ENCODE results near the gene LOXHD1.

The LOXHD1 gene

GRCh38 chr18:46629361-46629760, 27.7 kb downstream of the LOXHD1 start:
- no peak for DNase-seq (ENCODE audit: low spot score)

GRCh38 chr18:46628206-46628605, 28.8 kb downstream of the LOXHD1 start:
- DNase-seq (ENCODE audit: low spot score): no peak

- DNase-seq (ENCODE audit: low spot score): no peak
These were observed 29.9 kb downstream of the LOXHD1 start for GRCh38 chr18:46627136-46627535.

GRCh38 chr18:46625069-46625468, 32.0 kb downstream of the LOXHD1 start:
- DNase-seq (ENCODE audit: low spot score): no peak

GRCh38 chr18:46624127-46624526, 32.9 kb downstream of the LOXHD1 start:
- no peak for DNase-seq (ENCODE audit: low spot score)

- DNase-seq (ENCODE audit: low spot score): peak; percentile 32
These were observed 33.5 kb downstream of the LOXHD1 start for GRCh38 chr18:46623541-46623940.

GRCh38 chr18:46622999-46623398, 34.0 kb downstream of the LOXHD1 start:
- DNase-seq (ENCODE audit: low spot score): peak; percentile 13

- DNase-seq (ENCODE audit: low spot score): peak; percentile 6
These were observed 34.6 kb downstream of the LOXHD1 start for GRCh38 chr18:46622451-46622850.

GRCh38 chr18:46621871-46622270, 35.1 kb downstream of the LOXHD1 start:
- DNase-seq (ENCODE audit: low spot score): peak; percentile 1

- DNase-seq (ENCODE audit: low spot score): peak; percentile 3
These were observed 35.8 kb downstream of the LOXHD1 start for GRCh38 chr18:46621111-46621766.

GRCh38 chr18:46619559-46619958, 37.5 kb downstream of the LOXHD1 start:
- DNase-seq (ENCODE audit: low spot score): no peak

- DNase-seq (ENCODE audit: low spot score): no peak
These were observed 41.3 kb downstream of the LOXHD1 start for GRCh38 chr18:46615720-46616119.

- DNase-seq (ENCODE audit: low spot score): no peak
These were observed 48.0 kb downstream of the LOXHD1 start for GRCh38 chr18:46609048-46609447.

GRCh38 chr18:46607926-46608325, 49.1 kb downstream of the LOXHD1 start:
- DNase-seq (ENCODE audit: low spot score): no peak

GRCh38 chr18:46601141-46601805, 55.7 kb downstream of the LOXHD1 start:
- DNase-seq (ENCODE audit: low spot score): no peak

GRCh38 chr18:46596119-46596518, 60.9 kb downstream of the LOXHD1 start:
- DNase-seq (ENCODE audit: low spot score): no peak

- DNase-seq (ENCODE audit: low spot score): no peak
These were observed 65.1 kb downstream of the LOXHD1 start for GRCh38 chr18:46591783-46592391.

GRCh38 chr18:46590103-46590502, 66.9 kb downstream of the LOXHD1 start:
- no peak for DNase-seq (ENCODE audit: low spot score)

GRCh38 chr18:46588971-46589660, 67.9 kb downstream of the LOXHD1 start:
- DNase-seq (ENCODE audit: low spot score): no peak

- DNase-seq (ENCODE audit: low spot score): no peak
These were observed 69.4 kb downstream of the LOXHD1 start for GRCh38 chr18:46587600-46587999.

- DNase-seq (ENCODE audit: low spot score): no peak
These were observed 73.3 kb downstream of the LOXHD1 start for GRCh38 chr18:46583711-46584110.

GRCh38 chr18:46581648-46582047, 75.4 kb downstream of the LOXHD1 start:
- no peak for DNase-seq (ENCODE audit: low spot score)

- DNase-seq (ENCODE audit: low spot score): no peak
These were observed 78.0 kb downstream of the LOXHD1 start for GRCh38 chr18:46578987-46579386.

Data from AG20443 (cell line).